Epithelial cell of proximal tubule (primary cell): ENCODE data around the gene RASIP1. TPM values are rescaled to one million over a fixed set of nuclear protein-coding genes. Genes with fewer than 3 reads are reported as not detected.
A peak's percentile ranks its signal among the peaks of the same experiment; 100 is the strongest.
"Not testable (repeated sequence)": the region's sequence is repeated elsewhere in the genome, so short reads cannot be mapped to it uniquely, and the experiment has no call there.

Source experiments
- DNase-seq: peaks from one replicate; pipeline ENCODE4 v3.0.0-alpha.2; 2011; ENCODE audit warnings: low read depth
- H3K4me3 ChIP-seq: 2 replicates; pipeline ENCODE4 v1.5.1; 2011; ENCODE audit warnings: low read depth, mild to moderate bottlenecking, low read length
- CTCF ChIP-seq: conservative IDR thresholded peaks from 2 replicates; pipeline ENCODE4 v1.5.1; 2012; ENCODE audit warnings: low read depth, mild to moderate bottlenecking, low read length
- total RNA-seq: library from RNA; depleted of rRNA; stranded (reverse); fragments of >200 nt; gene quantifications from 2 replicates; pipeline ENCODE4 v1.2.3, GENCODE V29; 2015

Gene RASIP1
- total RNA-seq, 1 donor from 2014 or later, result 3.5 TPM

- no peak for DNase-seq
- no peak for TF ChIP-seq CTCF
- H3K4me3 ChIP-seq, result no peak overlapping the region
Measured at GRCh38 chr19:48698046-48698445, 42.4 kb downstream of the RASIP1 start.

- DNase-seq, result no peak
- no peak for TF ChIP-seq CTCF
- peak overlapping the region; percentile 43 for H3K4me3 ChIP-seq
Measured at GRCh38 chr19:48696353-48697010, 43.9 kb downstream of the RASIP1 start.

GRCh38 chr19:48695743-48696352 lies 44.6 kb downstream of the RASIP1 start, which contains the start of gene FUT2:
TSS of gene FUT2 (plus strand) at chr19:48695971. CDS start at chr19:48702957, 6,986 bp downstream.
- no peak for TF ChIP-seq CTCF
- peak within 1 kb of the TSS; percentile 43 for H3K4me3 ChIP-seq
- no peak for DNase-seq

GRCh38 chr19:48693629-48694028 lies 46.8 kb downstream of the RASIP1 start:
- DNase-seq, H3K4me3 ChIP-seq: not testable (repeated sequence)

- no peak for TF ChIP-seq CTCF
- no peak overlapping the region for H3K4me3 ChIP-seq
- DNase-seq, result no peak
Measured at GRCh38 chr19:48689449-48689848, 51.0 kb downstream of the RASIP1 start.

- TF ChIP-seq CTCF, result no peak
- no peak for DNase-seq
- no peak overlapping the region for H3K4me3 ChIP-seq
Measured at GRCh38 chr19:48687776-48688175, 52.6 kb downstream of the RASIP1 start.

- not testable (repeated sequence) for DNase-seq, H3K4me3 ChIP-seq
Measured at GRCh38 chr19:48686637-48687036, 53.8 kb downstream of the RASIP1 start.

- DNase-seq, result no peak
- no peak overlapping the region for H3K4me3 ChIP-seq
- no peak for TF ChIP-seq CTCF
Measured at GRCh38 chr19:48686088-48686487, 54.3 kb downstream of the RASIP1 start.
